Measurements from ENCODE around the gene GFM1.

DNA sequence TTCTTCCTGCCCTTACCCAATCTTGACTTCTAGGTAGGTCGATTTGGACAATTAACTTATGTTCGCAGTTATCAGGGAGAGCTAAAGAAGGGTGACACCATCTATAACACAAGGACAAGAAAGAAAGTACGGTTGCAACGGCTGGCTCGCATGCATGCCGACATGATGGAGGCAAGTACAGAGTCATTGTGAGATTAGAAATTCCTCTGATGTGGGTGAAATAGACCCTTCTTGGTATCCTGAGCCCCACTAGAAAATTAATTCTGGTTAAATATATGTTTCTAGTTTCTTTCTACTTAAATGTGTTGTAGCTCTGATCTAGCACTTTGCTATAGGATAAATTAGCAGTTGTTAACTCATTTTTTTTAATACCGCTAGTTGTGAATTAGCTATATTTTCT, 14.6 kb downstream of the GFM1 start:
- TF ChIP-seq CTCF (IDR thresholded peaks at IDR 0.05) (no peak), POLR2A (IDR thresholded peaks at IDR 0.05) (no peak)

All from tibial nerve (tissue), 3 donors.